GM20431 (cell line): ENCODE data around the gene ATP6V0D1.
"Not testable (repeated sequence)": the region's sequence is repeated elsewhere in the genome, so short reads cannot be mapped to it uniquely, and the experiment has no call there.

Experiments used
- in situ Hi-C: fragments of 300-500 bp; cut with MseI, MboI; formaldehyde crosslinking; loops from one replicate; pipeline ENCODE4 v1.15.0; 2020; ENCODE audit warnings: low sequenced_read_pairs; ENCODE audit not compliant: unreplicated experiment

Gene ATP6V0D1

GRCh38 chr16:67504031-67505021 lies 23.4 kb upstream of the ATP6V0D1 start:
- in situ Hi-C loops, result no loop called here

GRCh38 chr16:67499106-67499505 lies 18.1 kb upstream of the ATP6V0D1 start:
- in situ Hi-C loops, result no loop called here

- in situ Hi-C loops, result no loop called here
Measured at GRCh38 chr16:67490335-67491096, 9.6 kb upstream of the ATP6V0D1 start.

GRCh38 chr16:67489401-67490083 lies 8.6 kb upstream of the ATP6V0D1 start:
- in situ Hi-C loops, result no loop called here

GRCh38 chr16:67487561-67487960 lies 6.6 kb upstream of the ATP6V0D1 start:
- in situ Hi-C loops, result not testable (repeated sequence)

GRCh38 chr16:67486805-67487204 lies 5.8 kb upstream of the ATP6V0D1 start:
- in situ Hi-C loops, result no loop called here

- in situ Hi-C loops, result no loop called here
Measured at GRCh38 chr16:67483731-67484525, 3.0 kb upstream of the ATP6V0D1 start.

GRCh38 chr16:67483150-67483549 lies 2.2 kb upstream of the ATP6V0D1 start, which contains the start of gene AGRP:
AGRP (minus strand) TSS chr16:67483547; CDS start chr16:67483398, 149 bp downstream.
- in situ Hi-C loops, result no loop called here

- in situ Hi-C loops, result no loop called here
Measured at GRCh38 chr16:67482233-67482924, 1.4 kb upstream of the ATP6V0D1 start.

- in situ Hi-C loops, result no loop called here
Measured at GRCh38 chr16:67481561-67482232, 740 bp upstream of the ATP6V0D1 start.

- in situ Hi-C loops, result no loop called here
Measured at GRCh38 chr16:67477960-67478554, 2.9 kb downstream of the ATP6V0D1 start.

GRCh38 chr16:67474551-67475455 lies 6.2 kb downstream of the ATP6V0D1 start:
- in situ Hi-C loops, result no loop called here

- in situ Hi-C loops, result no loop called here
Measured at GRCh38 chr16:67471758-67472384, 9.1 kb downstream of the ATP6V0D1 start.

GRCh38 chr16:67470359-67470758 lies 10.6 kb downstream of the ATP6V0D1 start:
- in situ Hi-C loops, result no loop called here

GRCh38 chr16:67468731-67469130 lies 12.2 kb downstream of the ATP6V0D1 start:
- in situ Hi-C loops, result no loop called here

GRCh38 chr16:67466581-67466980 lies 14.4 kb downstream of the ATP6V0D1 start:
- in situ Hi-C loops, result no loop called here

- in situ Hi-C loops, result no loop called here
Measured at GRCh38 chr16:67464565-67464964, 16.4 kb downstream of the ATP6V0D1 start.
